ENCODE measurements around the gene CIZ1. TPM values are rescaled to one million over a fixed set of nuclear protein-coding genes. Genes with fewer than 3 reads are reported as not detected.
"Not testable (repeated sequence)": the region's sequence is repeated elsewhere in the genome, so short reads cannot be mapped to it uniquely, and the experiment has no call there.

Gene CIZ1
- total RNA-seq, 1 experiment from 2014 or later: 62.7 TPM

GRCh38 chr9:128187361-128187760, 4.0 kb downstream of the CIZ1 start:
- H3K79me2 ChIP-seq (ENCODE audit: low read length): peaks cover 12% of the 10 kb centered on the region
- H3K36me3 ChIP-seq (ENCODE audit: insufficient read depth, low read length): peaks cover 32% of the 10 kb centered on the region
- H3K27ac ChIP-seq (ENCODE audit: low read length): no peak overlapping the region
- H3K9ac ChIP-seq (ENCODE audit: low read length): no peak overlapping the region
- no peaks in the 10 kb centered on the region for H3K9me2 ChIP-seq (replicated peaks; ENCODE audit: insufficient read depth, low read length)
- H3K4me1 ChIP-seq (ENCODE audit: low read length): peaks cover 22% of the 10 kb centered on the region
- no peak overlapping the region for H3K4me3 ChIP-seq (ENCODE audit: low read length)
- H3K4me2 ChIP-seq (ENCODE audit: low read depth, low read length, poor library complexity, severe bottlenecking): no peak overlapping the region
- H3K9me3 ChIP-seq (ENCODE audit: low read length): no peaks in the 10 kb centered on the region
- no peak for DNase-seq
- no peak overlapping the region for H2AFZ ChIP-seq (ENCODE audit: low read length)
- no peaks in the 10 kb centered on the region for H3K27me3 ChIP-seq (ENCODE audit: low read length)
- no peaks in the 10 kb centered on the region for H4K20me1 ChIP-seq (ENCODE audit: insufficient read depth, low read depth, low read length)

GRCh38 chr9:128185979-128186965, 5.1 kb downstream of the CIZ1 start:
- no peak for DNase-seq
- H3K27ac ChIP-seq (ENCODE audit: low read length): no peak overlapping the region
- H4K20me1 ChIP-seq (ENCODE audit: insufficient read depth, low read depth, low read length): no peaks in the 10 kb centered on the region
- H3K36me3 ChIP-seq (ENCODE audit: insufficient read depth, low read length): peaks cover 33% of the 10 kb centered on the region
- no peak overlapping the region for H3K4me3 ChIP-seq (ENCODE audit: low read length)
- peaks cover 14% of the 10 kb centered on the region for H3K4me1 ChIP-seq (ENCODE audit: low read length)
- peaks cover 12% of the 10 kb centered on the region for H3K79me2 ChIP-seq (ENCODE audit: low read length)
- H3K4me2 ChIP-seq (ENCODE audit: low read depth, low read length, poor library complexity, severe bottlenecking): no peak overlapping the region
- H2AFZ ChIP-seq (ENCODE audit: low read length): no peak overlapping the region
- H3K9ac ChIP-seq (ENCODE audit: low read length): no peak overlapping the region
- H3K9me3 ChIP-seq (ENCODE audit: low read length): no peaks in the 10 kb centered on the region
- no peaks in the 10 kb centered on the region for H3K27me3 ChIP-seq (ENCODE audit: low read length)
- H3K9me2 ChIP-seq (replicated peaks; ENCODE audit: insufficient read depth, low read length): no peaks in the 10 kb centered on the region

- H3K79me2 ChIP-seq (ENCODE audit: low read length): peaks cover under 1% of the 10 kb centered on the region; the same call in 1 of the 2 replicates
- DNase-seq: no peak
- H2AFZ ChIP-seq (ENCODE audit: low read length): no peak overlapping the region
- no peaks in the 10 kb centered on the region for H3K9me2 ChIP-seq (replicated peaks; ENCODE audit: insufficient read depth, low read length)
- H3K4me1 ChIP-seq (ENCODE audit: low read length): peaks cover under 1% of the 10 kb centered on the region; the same call in 1 of the 2 replicates
- H3K9ac ChIP-seq (ENCODE audit: low read length): no peak overlapping the region
- H3K36me3 ChIP-seq (ENCODE audit: insufficient read depth, low read length): peaks cover 43% of the 10 kb centered on the region
- no peak overlapping the region for H3K27ac ChIP-seq (ENCODE audit: low read length)
- H4K20me1 ChIP-seq (ENCODE audit: insufficient read depth, low read depth, low read length): no peaks in the 10 kb centered on the region
- H3K4me3 ChIP-seq (ENCODE audit: low read length): no peak overlapping the region
- H3K27me3 ChIP-seq (ENCODE audit: low read length): no peaks in the 10 kb centered on the region
- H3K4me2 ChIP-seq (ENCODE audit: low read depth, low read length, poor library complexity, severe bottlenecking): no peak overlapping the region
- no peaks in the 10 kb centered on the region for H3K9me3 ChIP-seq (ENCODE audit: low read length)
Observed at GRCh38 chr9:128182893-128183588, 8.3 kb downstream of the CIZ1 start.

GRCh38 chr9:128181480-128181879, 9.9 kb downstream of the CIZ1 start:
- H3K4me1 ChIP-seq (ENCODE audit: low read length); H3K4me3 ChIP-seq (ENCODE audit: low read length); H2AFZ ChIP-seq (ENCODE audit: low read length); H3K4me2 ChIP-seq (ENCODE audit: low read depth, low read length, poor library complexity, severe bottlenecking); H3K9me2 ChIP-seq (replicated peaks; ENCODE audit: insufficient read depth, low read length); DNase-seq; H3K27ac ChIP-seq (ENCODE audit: low read length); H3K79me2 ChIP-seq (ENCODE audit: low read length); H3K9me3 ChIP-seq (ENCODE audit: low read length); H3K9ac ChIP-seq (ENCODE audit: low read length); H3K27me3 ChIP-seq (ENCODE audit: low read length); H4K20me1 ChIP-seq (ENCODE audit: insufficient read depth, low read depth, low read length): not testable (repeated sequence)
- H3K36me3 ChIP-seq (ENCODE audit: insufficient read depth, low read length): peaks cover 36% of the 10 kb centered on the region

- Histone ChIP-seq H3K36me3 (ENCODE audit: insufficient read depth, low read length) (peaks cover 35% of the 10 kb centered on the region), H3K79me2 (ENCODE audit: low read length) (no peaks in the 10 kb centered on the region), H3K9me3 (ENCODE audit: low read length) (no peaks in the 10 kb centered on the region), H3K27ac (ENCODE audit: low read length) (no peak overlapping the region), H3K4me2 (ENCODE audit: low read depth, low read length, poor library complexity, severe bottlenecking) (no peak overlapping the region), H4K20me1 (ENCODE audit: insufficient read depth, low read depth, low read length) (no peaks in the 10 kb centered on the region), H3K9me2 (replicated peaks; ENCODE audit: insufficient read depth, low read length) (no peaks in the 10 kb centered on the region), H3K4me1 (ENCODE audit: low read length) (no peaks in the 10 kb centered on the region), H3K9ac (ENCODE audit: low read length) (no peak overlapping the region), H3K27me3 (ENCODE audit: low read length) (no peaks in the 10 kb centered on the region), H2AFZ (ENCODE audit: low read length) (no peak overlapping the region), H3K4me3 (ENCODE audit: low read length) (no peak overlapping the region)
- no peak for DNase-seq
Observed at GRCh38 chr9:128180447-128180846, 10.9 kb downstream of the CIZ1 start.

- H3K36me3 ChIP-seq (ENCODE audit: insufficient read depth, low read length): peaks cover 32% of the 10 kb centered on the region
- H3K27ac ChIP-seq (ENCODE audit: low read length): no peak overlapping the region
- H3K27me3 ChIP-seq (ENCODE audit: low read length): no peaks in the 10 kb centered on the region
- no peak for DNase-seq
- no peaks in the 10 kb centered on the region for H4K20me1 ChIP-seq (ENCODE audit: insufficient read depth, low read depth, low read length)
- H3K4me1 ChIP-seq (ENCODE audit: low read length): no peaks in the 10 kb centered on the region
- H3K9ac ChIP-seq (ENCODE audit: low read length): no peak overlapping the region
- no peaks in the 10 kb centered on the region for H3K79me2 ChIP-seq (ENCODE audit: low read length)
- no peak overlapping the region for H3K4me3 ChIP-seq (ENCODE audit: low read length)
- H3K9me3 ChIP-seq (ENCODE audit: low read length): no peaks in the 10 kb centered on the region
- H3K9me2 ChIP-seq (replicated peaks; ENCODE audit: insufficient read depth, low read length): no peaks in the 10 kb centered on the region
- no peak overlapping the region for H2AFZ ChIP-seq (ENCODE audit: low read length)
- no peak overlapping the region for H3K4me2 ChIP-seq (ENCODE audit: low read depth, low read length, poor library complexity, severe bottlenecking)
Observed at GRCh38 chr9:128180001-128180400, 11.4 kb downstream of the CIZ1 start.

- no peak overlapping the region for H3K9ac ChIP-seq (ENCODE audit: low read length)
- no peaks in the 10 kb centered on the region for H3K27me3 ChIP-seq (ENCODE audit: low read length)
- no peaks in the 10 kb centered on the region for H3K4me1 ChIP-seq (ENCODE audit: low read length)
- H4K20me1 ChIP-seq (ENCODE audit: insufficient read depth, low read depth, low read length): no peaks in the 10 kb centered on the region
- no peaks in the 10 kb centered on the region for H3K9me3 ChIP-seq (ENCODE audit: low read length)
- H3K27ac ChIP-seq (ENCODE audit: low read length): no peak overlapping the region
- no peak overlapping the region for H3K4me3 ChIP-seq (ENCODE audit: low read length)
- no peak overlapping the region for H2AFZ ChIP-seq (ENCODE audit: low read length)
- H3K9me2 ChIP-seq (replicated peaks; ENCODE audit: insufficient read depth, low read length): no peaks in the 10 kb centered on the region
- no peak overlapping the region for H3K4me2 ChIP-seq (ENCODE audit: low read depth, low read length, poor library complexity, severe bottlenecking)
- peaks cover 32% of the 10 kb centered on the region for H3K36me3 ChIP-seq (ENCODE audit: insufficient read depth, low read length)
- no peaks in the 10 kb centered on the region for H3K79me2 ChIP-seq (ENCODE audit: low read length)
- no peak for DNase-seq
Observed at GRCh38 chr9:128178806-128179431, 12.5 kb downstream of the CIZ1 start.

- no peak overlapping the region for H3K27ac ChIP-seq (ENCODE audit: low read length)
- H3K36me3 ChIP-seq (ENCODE audit: insufficient read depth, low read length): peaks cover 16% of the 10 kb centered on the region
- no peaks in the 10 kb centered on the region for H3K4me1 ChIP-seq (ENCODE audit: low read length)
- no peak overlapping the region for H3K4me2 ChIP-seq (ENCODE audit: low read depth, low read length, poor library complexity, severe bottlenecking)
- no peaks in the 10 kb centered on the region for H3K9me3 ChIP-seq (ENCODE audit: low read length)
- H3K4me3 ChIP-seq (ENCODE audit: low read length): no peak overlapping the region
- H3K79me2 ChIP-seq (ENCODE audit: low read length): no peaks in the 10 kb centered on the region
- H3K27me3 ChIP-seq (ENCODE audit: low read length): no peaks in the 10 kb centered on the region
- no peak for DNase-seq
- no peaks in the 10 kb centered on the region for H4K20me1 ChIP-seq (ENCODE audit: insufficient read depth, low read depth, low read length)
- no peak overlapping the region for H3K9ac ChIP-seq (ENCODE audit: low read length)
- no peak overlapping the region for H2AFZ ChIP-seq (ENCODE audit: low read length)
- no peaks in the 10 kb centered on the region for H3K9me2 ChIP-seq (replicated peaks; ENCODE audit: insufficient read depth, low read length)
Observed at GRCh38 chr9:128175726-128176125, 15.6 kb downstream of the CIZ1 start.
